CD4-positive, CD25-positive, alpha-beta regulatory T cell (primary cell): ENCODE data around the gene PTPRN2. TPM values are rescaled to one million over a fixed set of nuclear protein-coding genes. Genes with fewer than 3 reads are reported as not detected.

Experiments used
- ATAC-seq, 2 donors: fragments of 150-1000 bp; cut with Tn5 transposase; one replicate each; pipeline ENCODE4 v1.10.0; 2021; ENCODE audit warnings: low read depth in 2 of 2, moderate number of reproducible peaks in 2 of 2, moderate library complexity in 1 of 2
- DNase-seq, 3 donors: peaks; one replicate each; pipeline versions ENCODE4 v3.0.0 to v3.0.0-alpha.2; 2012 to 2022; ENCODE audit warnings: mixed read lengths in 1 of 3
- H3K27ac ChIP-seq: one replicate; pipeline ENCODE4 v1.7.0; 2013; ENCODE audit warnings: mild to moderate bottlenecking, low read length; ENCODE audit not compliant: insufficient read depth, poor library complexity, severe bottlenecking
- H3K27me3 ChIP-seq: one replicate; pipeline ENCODE4 v1.7.0; 2013; ENCODE audit warnings: low read length; ENCODE audit not compliant: control insufficient read depth, insufficient read depth
- H3K36me3 ChIP-seq: one replicate; pipeline ENCODE4 v1.7.0; 2013; ENCODE audit warnings: mild to moderate bottlenecking, low read length, moderate library complexity; ENCODE audit not compliant: control insufficient read depth, insufficient read depth
- H3K4me1 ChIP-seq: 2 replicates; pipeline ENCODE4 v1.7.0; 2013; ENCODE audit warnings: mild to moderate bottlenecking, low read length; ENCODE audit not compliant: insufficient read depth, control insufficient read depth, poor library complexity, severe bottlenecking
- H3K4me3 ChIP-seq: one replicate; pipeline ENCODE4 v1.7.0; 2013; ENCODE audit warnings: low read depth, mild to moderate bottlenecking, low read length, moderate library complexity
- H3K9me3 ChIP-seq, 2 experiments: 1 replicate in 1 of 2; 2 replicates in 1 of 2; pipeline ENCODE4 v1.7.0; 2013; ENCODE audit warnings: low read length in 2 of 2, mild to moderate bottlenecking in 1 of 2, moderate library complexity in 1 of 2; ENCODE audit not compliant: control insufficient read depth in 2 of 2
- H3K27ac Mint-ChIP-seq, 3 donors: one replicate each; pipeline ENCODE4 v1.8.0; 2020 to 2022; ENCODE audit warnings: mild to moderate bottlenecking in 3 of 3, mixed read lengths in 3 of 3, moderate library complexity in 2 of 3
- H3K27me3 Mint-ChIP-seq: one replicate; pipeline ENCODE4 v1.8.0; 2022; ENCODE audit warnings: mild to moderate bottlenecking, mixed read lengths
- H3K36me3 Mint-ChIP-seq: one replicate; pipeline ENCODE4 v1.8.0; 2020; ENCODE audit warnings: mixed read lengths
- H3K4me1 Mint-ChIP-seq, 4 donors: one replicate each; pipeline ENCODE4 v1.8.0; 2020 to 2022; ENCODE audit warnings: mixed read lengths in 4 of 4, mild to moderate bottlenecking in 1 of 4
- H3K4me3 Mint-ChIP-seq, 4 donors: one replicate each; pipeline ENCODE4 v1.8.0; 2020 to 2022; ENCODE audit warnings: mild to moderate bottlenecking in 4 of 4, mixed read lengths in 4 of 4, moderate library complexity in 3 of 4
- H3K9me3 Mint-ChIP-seq, 7 donors: one replicate each; pipeline ENCODE4 v1.8.0; 2020 to 2022; ENCODE audit warnings: mixed read lengths in 7 of 7, mild to moderate bottlenecking in 3 of 7, moderate library complexity in 2 of 7
- polyA plus RNA-seq, 4 donors: library from polyadenylated mRNA; unstranded; fragments of 300-500 nt; fragmentation: Illumina TruSeq; gene quantifications; one replicate each; pipeline ENCODE4 v1.2.3, GENCODE V29; 2021
- total RNA-seq: library from RNA; stranded (reverse); gene quantifications from one replicate; pipeline ENCODE4 v1.2.3, GENCODE V29; 2022

Gene PTPRN2
- total and polyA plus RNA-seq, 5 donors from 2014 or later: 1.6 to 4.7 (median 2.7) TPM

- no peak overlapping the region for H3K27ac ChIP-seq
- no peaks in the 10 kb centered on the region for H3K4me1 ChIP-seq
- Mint-ChIP-seq H3K4me1 (peaks cover 0 to 2% (median 0%) of the 10 kb centered on the region in 4 donors), H3K27ac (no peak overlapping the region), H3K9me3 (peaks cover 0 to 2% (median 0%) of the 10 kb centered on the region in 7 donors), H3K27me3 (peaks cover 5% of the 10 kb centered on the region), H3K36me3 (no peaks in the 10 kb centered on the region), H3K4me3 (no peak overlapping the region)
- no peak overlapping the region for H3K4me3 ChIP-seq
- H3K27me3 ChIP-seq: no peaks in the 10 kb centered on the region
- H3K9me3 ChIP-seq: no peaks in the 10 kb centered on the region
- DNase-seq: no peak
- ATAC-seq: no peak
- H3K36me3 ChIP-seq: no peaks in the 10 kb centered on the region
Observed at GRCh38 chr7:157645539-157645938, 942.1 kb downstream of the PTPRN2 start.

DNA sequence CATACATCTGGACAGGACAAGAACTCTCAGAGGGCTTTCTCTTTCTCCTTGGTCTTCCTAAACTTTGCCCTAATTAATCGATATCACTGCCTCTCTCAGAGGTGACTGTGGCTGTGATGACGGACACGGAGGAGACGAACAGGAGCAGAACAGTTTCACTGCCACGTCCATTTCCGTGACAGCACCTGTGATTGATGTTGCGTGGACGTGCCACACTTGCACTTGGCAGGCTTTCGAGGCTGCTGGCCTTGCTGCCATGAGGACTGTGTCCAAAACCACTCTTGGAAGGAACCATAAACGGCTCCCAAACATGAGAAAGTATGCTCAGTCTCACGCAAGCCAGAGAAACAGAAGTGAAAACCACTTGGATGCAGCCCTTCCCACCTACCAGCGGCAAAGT lies 942.7 kb downstream of the PTPRN2 start:
- H3K4me1 ChIP-seq: no peaks in the 10 kb centered on the region
- H3K4me3 ChIP-seq: no peak overlapping the region
- DNase-seq (no peak), ATAC-seq (no peak)
- no peaks in the 10 kb centered on the region for H3K27me3 ChIP-seq
- H3K9me3 ChIP-seq: peaks cover 0 to 5% of the 10 kb centered on the region in 2 experiments
- H3K4me1 Mint-ChIP-seq: peaks cover 0 to 2% (median 0%) of the 10 kb centered on the region in 4 donors
- H3K9me3 Mint-ChIP-seq: peaks cover 0 to 5% (median 2%) of the 10 kb centered on the region in 7 donors
- no peaks in the 10 kb centered on the region for H3K36me3 Mint-ChIP-seq
- no peak overlapping the region for H3K27ac Mint-ChIP-seq
- peaks cover 11% of the 10 kb centered on the region for H3K27me3 Mint-ChIP-seq
- H3K4me3 Mint-ChIP-seq: no peak overlapping the region
- H3K27ac ChIP-seq: no peak overlapping the region
- no peaks in the 10 kb centered on the region for H3K36me3 ChIP-seq

- H3K4me3 Mint-ChIP-seq: no peak overlapping the region
- no peak for DNase-seq
Observed at GRCh38 chr7:157643525-157643970, 944.1 kb downstream of the PTPRN2 start.

GRCh38 chr7:157641866-157642265 lies 945.8 kb downstream of the PTPRN2 start:
- peaks cover 0 to 5% of the 10 kb centered on the region in 2 experiments for H3K9me3 ChIP-seq
- Mint-ChIP-seq H3K27me3 (peaks cover 16% of the 10 kb centered on the region), H3K4me3 (peak overlapping the region in 1 of 4 donors; percentile 25), H3K9me3 (peaks cover 0 to 7% (median 5%) of the 10 kb centered on the region in 7 donors), H3K36me3 (no peaks in the 10 kb centered on the region), H3K4me1 (peaks cover 0 to 2% (median 0%) of the 10 kb centered on the region in 4 donors), H3K27ac (no peak overlapping the region)
- H3K27me3 ChIP-seq: no peaks in the 10 kb centered on the region
- ATAC-seq (no peak), DNase-seq (no peak)
- H3K4me1 ChIP-seq: no peaks in the 10 kb centered on the region
- no peak overlapping the region for H3K4me3 ChIP-seq
- H3K36me3 ChIP-seq: no peaks in the 10 kb centered on the region
- no peak overlapping the region for H3K27ac ChIP-seq

More at GRCh38 chr7:157643525-157643970, 944.1 kb downstream of the PTPRN2 start:
- no peaks in the 10 kb centered on the region for H3K36me3 ChIP-seq
- no peak overlapping the region for H3K4me3 ChIP-seq
- no peak for ATAC-seq
- no peaks in the 10 kb centered on the region for H3K27me3 ChIP-seq
- Mint-ChIP-seq H3K4me1 (peaks cover 0 to 2% (median 0%) of the 10 kb centered on the region in 4 donors), H3K9me3 (peaks cover 0 to 7% (median 5%) of the 10 kb centered on the region in 7 donors), H3K27me3 (peaks cover 11% of the 10 kb centered on the region), H3K27ac (no peak overlapping the region), H3K36me3 (no peaks in the 10 kb centered on the region)
- no peaks in the 10 kb centered on the region for H3K4me1 ChIP-seq
- no peak overlapping the region for H3K27ac ChIP-seq
- H3K9me3 ChIP-seq: peaks cover 0 to 5% of the 10 kb centered on the region in 2 experiments

GRCh38 chr7:157640144-157640543 lies 947.5 kb downstream of the PTPRN2 start:
- Histone ChIP-seq H3K36me3 (no peaks in the 10 kb centered on the region), H3K9me3 (peaks cover 0 to 5% of the 10 kb centered on the region in 2 experiments), H3K27ac (no peak overlapping the region), H3K27me3 (peaks cover 3% of the 10 kb centered on the region), H3K4me3 (no peak overlapping the region), H3K4me1 (no peaks in the 10 kb centered on the region)
- DNase-seq: no peak
- ATAC-seq: no peak
- Mint-ChIP-seq H3K4me3 (no peak overlapping the region), H3K9me3 (peaks cover 0 to 7% (median 5%) of the 10 kb centered on the region in 7 donors), H3K27me3 (peaks cover 32% of the 10 kb centered on the region), H3K27ac (peak overlapping the region in 1 of 3 donors; percentile 16), H3K36me3 (no peaks in the 10 kb centered on the region), H3K4me1 (peaks cover 0 to 2% (median 0%) of the 10 kb centered on the region in 4 donors)

DNA sequence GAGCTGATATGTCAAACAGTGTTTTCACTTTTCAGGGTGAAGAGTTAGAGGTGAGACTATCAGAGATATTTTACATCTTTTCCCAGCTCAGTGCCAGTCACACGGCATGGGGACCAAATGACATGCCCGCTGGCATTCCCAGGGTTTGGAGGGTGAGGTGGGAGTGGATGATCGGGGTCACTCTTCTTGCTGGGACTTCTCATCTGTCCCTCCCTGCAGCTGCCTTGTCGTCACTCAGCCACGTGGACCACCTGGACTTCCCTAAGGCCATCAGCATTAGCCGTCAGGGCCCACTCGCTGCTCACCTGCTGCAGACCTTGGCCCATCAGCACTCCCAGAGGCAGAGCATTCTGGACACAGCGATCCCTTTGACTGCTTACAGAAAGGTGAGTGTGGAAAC lies 949.1 kb downstream of the PTPRN2 start:
- H3K27ac Mint-ChIP-seq: no peak overlapping the region
- H3K4me3 Mint-ChIP-seq: no peak overlapping the region
- H3K4me3 ChIP-seq: no peak overlapping the region
- no peak for ATAC-seq
- H3K36me3 ChIP-seq: no peaks in the 10 kb centered on the region
- peaks cover 0 to 5% of the 10 kb centered on the region in 2 experiments for H3K9me3 ChIP-seq
- H3K9me3 Mint-ChIP-seq: peaks cover 0 to 7% (median 5%) of the 10 kb centered on the region in 7 donors
- peaks cover 6% of the 10 kb centered on the region for H3K27me3 ChIP-seq
- H3K27ac ChIP-seq: no peak overlapping the region
- H3K36me3 Mint-ChIP-seq: no peaks in the 10 kb centered on the region
- no peaks in the 10 kb centered on the region for H3K4me1 ChIP-seq
- H3K27me3 Mint-ChIP-seq: peaks cover 44% of the 10 kb centered on the region
- no peak for DNase-seq
- H3K4me1 Mint-ChIP-seq: no peaks in the 10 kb centered on the region

- DNase-seq: no peak
- H3K4me3 ChIP-seq: no peak overlapping the region
- Mint-ChIP-seq H3K4me3 (no peak overlapping the region), H3K4me1 (no peaks in the 10 kb centered on the region), H3K27me3 (peaks cover 51% of the 10 kb centered on the region), H3K27ac (no peak overlapping the region), H3K9me3 (peaks cover 0 to 7% (median 5%) of the 10 kb centered on the region in 7 donors), H3K36me3 (no peaks in the 10 kb centered on the region)
- H3K4me1 ChIP-seq: no peaks in the 10 kb centered on the region
- no peak overlapping the region for H3K27ac ChIP-seq
- peaks cover 0 to 5% of the 10 kb centered on the region in 2 experiments for H3K9me3 ChIP-seq
- H3K27me3 ChIP-seq: peaks cover 6% of the 10 kb centered on the region
- ATAC-seq: no peak
- H3K36me3 ChIP-seq: no peaks in the 10 kb centered on the region
Observed at GRCh38 chr7:157637216-157637949, 950.2 kb downstream of the PTPRN2 start.
